Endodermal cell (in vitro differentiated cells): Measurements from ENCODE around the gene GCNT2. TPM values are rescaled to one million over a fixed set of nuclear protein-coding genes. Genes with fewer than 3 reads are reported as not detected.

Experiments used
- DNase-seq: peaks from one replicate; pipeline ENCODE4 v3.0.0-alpha.2; 2017
- H3K27ac ChIP-seq: 2 replicates; pipeline ENCODE4 v1.5.1; 2013; ENCODE audit warnings: mild to moderate bottlenecking, low read depth, low read length, moderate library complexity
- H3K27me3 ChIP-seq: 2 replicates; pipeline ENCODE4 v1.6.1; 2013; ENCODE audit warnings: mild to moderate bottlenecking, low read length, moderate library complexity; ENCODE audit not compliant: insufficient read depth, control insufficient read depth, poor library complexity, severe bottlenecking
- H3K36me3 ChIP-seq: 2 replicates; pipeline ENCODE4 v1.7.0; 2013; ENCODE audit warnings: mild to moderate bottlenecking, low read length, moderate library complexity; ENCODE audit not compliant: control insufficient read depth, insufficient read depth
- H3K4me1 ChIP-seq: one replicate; pipeline ENCODE4 v1.7.0; 2013; ENCODE audit warnings: low read length; ENCODE audit not compliant: control insufficient read depth, insufficient read depth
- H3K4me3 ChIP-seq: 2 replicates; pipeline ENCODE4 v1.5.1; 2013; ENCODE audit warnings: mild to moderate bottlenecking, low read length, moderate library complexity
- H3K9ac ChIP-seq: 2 replicates; pipeline ENCODE4 v1.6.1; 2013; ENCODE audit warnings: mild to moderate bottlenecking, low read length, moderate library complexity; ENCODE audit not compliant: poor library complexity, severe bottlenecking; ENCODE audit errors: extremely low read depth
- H3K9me3 ChIP-seq: 2 replicates; pipeline ENCODE4 v1.6.1; 2013; ENCODE audit warnings: mild to moderate bottlenecking, low read length, moderate library complexity; ENCODE audit not compliant: control insufficient read depth
- H3K27ac Mint-ChIP-seq: 2 replicates; pipeline ENCODE4 v1.8.0; 2020; ENCODE audit warnings: mixed read lengths
- H3K27me3 Mint-ChIP-seq: 2 replicates; pipeline ENCODE4 v1.8.0; 2021; ENCODE audit warnings: mild to moderate bottlenecking, mixed read lengths; ENCODE audit not compliant: insufficient read depth
- H3K36me3 Mint-ChIP-seq: 2 replicates; pipeline ENCODE4 v1.8.0; 2020; ENCODE audit warnings: low read depth, mixed read lengths
- H3K4me1 Mint-ChIP-seq: 2 replicates; pipeline ENCODE4 v1.8.0; 2020; ENCODE audit warnings: mixed read lengths
- H3K4me3 Mint-ChIP-seq: 2 replicates; pipeline ENCODE4 v1.8.0; 2020; ENCODE audit warnings: mild to moderate bottlenecking, moderate library complexity, mixed read lengths
- H3K9me3 Mint-ChIP-seq: 2 replicates; pipeline ENCODE4 v1.8.0; 2020; ENCODE audit warnings: mild to moderate bottlenecking, mixed read lengths
- WGBS, 2 experiments: methylation state at CpG; one replicate each; pipeline versions ENCODE4 v1.1.5 to v1.1.7; 2013; ENCODE audit warnings: missing lambda C conversion rate in 2 of 2, mixed read lengths in 1 of 2; ENCODE audit not compliant: insufficient coverage in 1 of 2, insufficient read length in 1 of 2; 5-methylcytosine and 5-hydroxymethylcytosine counted together
- total RNA-seq, 2 donors: library from RNA; stranded (reverse); fragmentation: NEBNext Ultra II Directional in 1 of 2; extraction: Animal tissue kit (Norgen Biotek cat#: 25700) in 1 of 2; gene quantifications; 2 replicates in 1 of 2; 3 replicates in 1 of 2; pipeline ENCODE4 v1.2.1, GENCODE V29; 2021
- TF ChIP-seq, protein P1 (sequence below): fragments of 200-600 bp; sonication (generic); conservative IDR thresholded peaks from 2 replicates; pipeline ENCODE4 v1.5.0; 2021; ENCODE audit warnings: antibody characterized with exemption, mild to moderate bottlenecking

Gene GCNT2
- total RNA-seq, 2 donors from 2014 or later = 23.3 to 24.9 TPM

DNA sequence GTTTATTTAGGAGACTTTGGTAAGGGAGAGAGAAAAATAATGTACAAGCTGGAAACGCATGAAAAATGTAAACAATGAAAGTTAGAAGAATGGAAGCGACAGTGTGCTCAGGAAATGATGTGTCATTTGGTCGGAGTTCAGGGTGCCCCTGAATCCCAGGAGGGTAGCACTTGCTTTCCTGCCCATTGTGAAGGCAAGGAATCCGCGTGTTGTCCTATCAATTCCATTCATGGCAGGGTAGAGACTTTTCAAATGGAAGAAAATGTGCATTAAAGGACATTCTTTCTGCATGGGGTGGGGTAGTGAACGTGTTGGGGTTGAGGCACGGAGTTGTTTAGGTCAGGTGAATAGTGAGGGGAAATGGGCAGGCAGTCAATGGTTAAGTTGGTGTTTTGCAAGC lies 33.7 kb downstream of the GCNT2 start:
- WGBS, 2 experiments = 11 to 47% methylated on average over 5 to 7 of the region's 7 CpGs
- H3K36me3 Mint-ChIP-seq = no peaks in the 10 kb centered on the region
- H3K27ac ChIP-seq = no peak overlapping the region
- H3K9me3 ChIP-seq = no peaks in the 10 kb centered on the region
- H3K4me3 ChIP-seq = no peak overlapping the region
- H3K27me3 ChIP-seq = no peaks in the 10 kb centered on the region
- no peaks in the 10 kb centered on the region for H3K27me3 Mint-ChIP-seq
- no peaks in the 10 kb centered on the region for H3K9me3 Mint-ChIP-seq
- peaks cover 46% of the 10 kb centered on the region for H3K4me1 Mint-ChIP-seq
- peak overlapping the region; percentile 69 for H3K4me3 Mint-ChIP-seq
- peak; percentile 60 for DNase-seq
- H3K27ac Mint-ChIP-seq = no peak overlapping the region
- peaks cover 11% of the 10 kb centered on the region for H3K4me1 ChIP-seq
- H3K36me3 ChIP-seq = no peaks in the 10 kb centered on the region
- no peak overlapping the region for H3K9ac ChIP-seq
- TF ChIP-seq, protein P1, sequence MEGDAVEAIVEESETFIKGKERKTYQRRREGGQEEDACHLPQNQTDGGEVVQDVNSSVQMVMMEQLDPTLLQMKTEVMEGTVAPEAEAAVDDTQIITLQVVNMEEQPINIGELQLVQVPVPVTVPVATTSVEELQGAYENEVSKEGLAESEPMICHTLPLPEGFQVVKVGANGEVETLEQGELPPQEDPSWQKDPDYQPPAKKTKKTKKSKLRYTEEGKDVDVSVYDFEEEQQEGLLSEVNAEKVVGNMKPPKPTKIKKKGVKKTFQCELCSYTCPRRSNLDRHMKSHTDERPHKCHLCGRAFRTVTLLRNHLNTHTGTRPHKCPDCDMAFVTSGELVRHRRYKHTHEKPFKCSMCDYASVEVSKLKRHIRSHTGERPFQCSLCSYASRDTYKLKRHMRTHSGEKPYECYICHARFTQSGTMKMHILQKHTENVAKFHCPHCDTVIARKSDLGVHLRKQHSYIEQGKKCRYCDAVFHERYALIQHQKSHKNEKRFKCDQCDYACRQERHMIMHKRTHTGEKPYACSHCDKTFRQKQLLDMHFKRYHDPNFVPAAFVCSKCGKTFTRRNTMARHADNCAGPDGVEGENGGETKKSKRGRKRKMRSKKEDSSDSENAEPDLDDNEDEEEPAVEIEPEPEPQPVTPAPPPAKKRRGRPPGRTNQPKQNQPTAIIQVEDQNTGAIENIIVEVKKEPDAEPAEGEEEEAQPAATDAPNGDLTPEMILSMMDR = no peak

DNA sequence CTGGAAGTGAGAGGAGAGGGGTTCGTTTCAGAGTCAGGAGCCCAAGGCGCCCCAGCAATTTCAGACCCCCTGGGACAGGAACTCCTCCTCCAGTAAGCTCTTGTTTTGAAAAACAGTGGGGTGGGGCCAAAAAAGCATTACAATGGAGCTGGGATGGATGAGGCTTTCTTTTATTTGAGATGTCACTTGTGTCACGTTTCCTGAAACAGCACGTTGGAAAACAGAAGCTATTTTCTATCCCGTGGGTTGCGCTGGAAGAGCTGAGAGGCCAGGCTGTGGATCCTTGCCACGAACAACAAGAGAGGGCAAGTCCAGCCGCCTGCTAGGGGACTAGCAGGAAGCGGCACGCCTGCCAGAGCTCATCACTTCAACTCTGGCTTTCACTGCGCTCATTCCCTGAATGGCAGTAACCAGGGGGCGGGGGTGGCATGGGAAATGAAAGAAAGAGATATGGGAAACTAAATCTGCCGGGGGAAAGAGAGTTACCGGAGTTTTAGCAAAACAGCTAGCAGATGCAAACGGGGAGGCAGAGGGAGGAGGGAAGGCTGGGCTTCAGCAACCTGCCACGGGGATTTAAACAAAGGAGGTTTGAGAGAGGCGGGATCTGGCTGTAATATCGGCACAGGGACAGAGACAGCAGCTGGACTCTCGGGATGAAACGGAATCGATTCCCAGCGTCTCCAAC lies 34.6 kb downstream of the GCNT2 start:
- Histone ChIP-seq H3K27ac (peak overlapping the region; percentile 98), H3K36me3 (no peaks in the 10 kb centered on the region), H3K9me3 (no peaks in the 10 kb centered on the region), H3K9ac (peak overlapping the region; percentile 27), H3K4me1 (peaks cover 11% of the 10 kb centered on the region), H3K27me3 (no peaks in the 10 kb centered on the region), H3K4me3 (peak overlapping the region; percentile 80)
- Mint-ChIP-seq H3K27ac (peak overlapping the region; percentile 78), H3K36me3 (no peaks in the 10 kb centered on the region), H3K4me1 (peaks cover 55% of the 10 kb centered on the region), H3K27me3 (no peaks in the 10 kb centered on the region), H3K9me3 (no peaks in the 10 kb centered on the region), H3K4me3 (peak overlapping the region; percentile 69)
- DNase-seq = peak; percentile 88
- 1 to 2% methylated on average over 19 to 22 of the region's 22 CpGs for WGBS, 2 experiments
- TF ChIP-seq, protein P1 = no peak

DNA sequence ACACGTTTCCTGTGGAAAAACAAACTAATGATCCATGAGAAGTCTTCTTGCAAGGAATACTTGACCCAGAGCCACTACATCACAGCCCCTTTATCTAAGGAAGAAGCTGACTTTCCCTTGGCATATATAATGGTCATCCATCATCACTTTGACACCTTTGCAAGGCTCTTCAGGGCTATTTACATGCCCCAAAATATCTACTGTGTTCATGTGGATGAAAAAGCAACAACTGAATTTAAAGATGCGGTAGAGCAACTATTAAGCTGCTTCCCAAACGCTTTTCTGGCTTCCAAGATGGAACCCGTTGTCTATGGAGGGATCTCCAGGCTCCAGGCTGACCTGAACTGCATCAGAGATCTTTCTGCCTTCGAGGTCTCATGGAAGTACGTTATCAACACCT lies 35.4 kb downstream of the GCNT2 start:
- Mint-ChIP-seq H3K4me1 (peaks cover 59% of the 10 kb centered on the region), H3K27ac (peak overlapping the region; percentile 78), H3K9me3 (no peaks in the 10 kb centered on the region), H3K27me3 (no peaks in the 10 kb centered on the region), H3K4me3 (peak overlapping the region; percentile 69), H3K36me3 (no peaks in the 10 kb centered on the region)
- no peaks in the 10 kb centered on the region for H3K9me3 ChIP-seq
- peak overlapping the region; percentile 80 for H3K4me3 ChIP-seq
- TF ChIP-seq, protein P1 = no peak
- 63 to 79% methylated on average over 3 to 6 of the region's 6 CpGs for WGBS, 2 experiments
- peak; percentile 43 for DNase-seq
- no peaks in the 10 kb centered on the region for H3K27me3 ChIP-seq
- H3K36me3 ChIP-seq = no peaks in the 10 kb centered on the region
- peak overlapping the region; percentile 27 for H3K9ac ChIP-seq
- peak overlapping the region; percentile 98 for H3K27ac ChIP-seq
- H3K4me1 ChIP-seq = peaks cover 11% of the 10 kb centered on the region
